OCI-LY1 (cell line): Measurements from ENCODE around the gene TLE4.

ENCODE experiments used
- H2AFZ ChIP-seq: fragments of 200-600 bp; sonication (generic), shearing (Covaris generic); 2 replicates; pipeline ENCODE4 v1.6.0; 2014; ENCODE audit warnings: antibody characterized with exemption, mild to moderate bottlenecking, low read length
- H3F3A ChIP-seq: fragments of 200-600 bp; sonication (generic), shearing (Covaris generic); 2 replicates; pipeline ENCODE4 v1.6.0; 2014; ENCODE audit warnings: mild to moderate bottlenecking, antibody characterized with exemption, low read length, moderate library complexity; ENCODE audit not compliant: insufficient read depth
- H3K27ac ChIP-seq: fragments of 200-600 bp; sonication (generic); 2 replicates; pipeline ENCODE4 v1.5.1; 2014; ENCODE audit warnings: low read length, mixed run types, mild to moderate bottlenecking, low read depth; ENCODE audit not compliant: poor library complexity, severe bottlenecking
- H3K27me3 ChIP-seq: fragments of 200-600 bp; sonication (generic); 2 replicates; pipeline ENCODE4 v1.6.0; 2014; ENCODE audit warnings: antibody characterized with exemption, mild to moderate bottlenecking, low read length, moderate library complexity; ENCODE audit not compliant: insufficient read depth
- H3K36me3 ChIP-seq: fragments of 200-600 bp; sonication (generic); 2 replicates; pipeline ENCODE4 v1.6.1; 2014; ENCODE audit warnings: mild to moderate bottlenecking, antibody characterized with exemption, low read length, moderate library complexity, mixed read lengths; ENCODE audit not compliant: insufficient read depth
- H3K4me1 ChIP-seq: fragments of 200-600 bp; sonication (generic); 2 replicates; pipeline ENCODE4 v1.5.1; 2014; ENCODE audit warnings: mild to moderate bottlenecking, low read length, moderate library complexity; ENCODE audit not compliant: insufficient read depth, severe bottlenecking
- H3K4me2 ChIP-seq: fragments of 200-600 bp; sonication (generic), shearing (Covaris generic); 2 replicates; pipeline ENCODE4 v1.6.1; 2014; ENCODE audit warnings: low read length
- H3K4me3 ChIP-seq: fragments of 200-600 bp; sonication (generic); 2 replicates; pipeline ENCODE4 v1.5.1; 2014; ENCODE audit warnings: low read length, low read depth, mild to moderate bottlenecking, mixed read lengths; ENCODE audit not compliant: poor library complexity, severe bottlenecking
- H3K79me2 ChIP-seq: fragments of 200-600 bp; shearing (Covaris generic); 2 replicates; pipeline ENCODE4 v1.6.1; 2016; ENCODE audit warnings: mixed run types, low read length, mixed read lengths; ENCODE audit not compliant: insufficient read depth
- H3K9ac ChIP-seq: fragments of 200-600 bp; sonication (generic), shearing (Covaris generic); 2 replicates; pipeline ENCODE4 v1.6.1; 2014; ENCODE audit warnings: mild to moderate bottlenecking, low read length, mixed read lengths
- H3K9me2 ChIP-seq: fragments of 200-600 bp; sonication (generic), shearing (Covaris generic); 2 replicates; pipeline ENCODE4 v1.6.1; 2014; ENCODE audit warnings: low read depth, mild to moderate bottlenecking, low read length, mixed read lengths
- H3K9me3 ChIP-seq: fragments of 200-600 bp; shearing (Covaris generic); 2 replicates; pipeline ENCODE4 v1.6.1; 2014; ENCODE audit warnings: low read length, mixed read lengths
- H4K20me1 ChIP-seq: fragments of 200-600 bp; sonication (generic), shearing (Covaris generic); 2 replicates; pipeline ENCODE4 v1.6.0; 2016; ENCODE audit warnings: mild to moderate bottlenecking, low read length; ENCODE audit not compliant: insufficient read depth
- EZH2 ChIP-seq: fragments of 200-600 bp; sonication (generic), shearing (Covaris generic); IDR thresholded peaks from 2 replicates; pipeline ENCODE4 v1.8.0; 2017; ENCODE audit warnings: borderline replicate concordance, mixed run types, mild to moderate bottlenecking, antibody characterized with exemption, low read length, moderate library complexity, mixed read lengths
- TF ChIP-seq, protein P1 (sequence below): fragments of 200-600 bp; sonication (generic), shearing (Covaris generic); IDR thresholded peaks from 2 replicates; pipeline ENCODE4 v1.5.1; 2017; ENCODE audit warnings: mild to moderate bottlenecking, antibody characterized with exemption, low read length, moderate library complexity, mixed read lengths

TLE4 gene

DNA sequence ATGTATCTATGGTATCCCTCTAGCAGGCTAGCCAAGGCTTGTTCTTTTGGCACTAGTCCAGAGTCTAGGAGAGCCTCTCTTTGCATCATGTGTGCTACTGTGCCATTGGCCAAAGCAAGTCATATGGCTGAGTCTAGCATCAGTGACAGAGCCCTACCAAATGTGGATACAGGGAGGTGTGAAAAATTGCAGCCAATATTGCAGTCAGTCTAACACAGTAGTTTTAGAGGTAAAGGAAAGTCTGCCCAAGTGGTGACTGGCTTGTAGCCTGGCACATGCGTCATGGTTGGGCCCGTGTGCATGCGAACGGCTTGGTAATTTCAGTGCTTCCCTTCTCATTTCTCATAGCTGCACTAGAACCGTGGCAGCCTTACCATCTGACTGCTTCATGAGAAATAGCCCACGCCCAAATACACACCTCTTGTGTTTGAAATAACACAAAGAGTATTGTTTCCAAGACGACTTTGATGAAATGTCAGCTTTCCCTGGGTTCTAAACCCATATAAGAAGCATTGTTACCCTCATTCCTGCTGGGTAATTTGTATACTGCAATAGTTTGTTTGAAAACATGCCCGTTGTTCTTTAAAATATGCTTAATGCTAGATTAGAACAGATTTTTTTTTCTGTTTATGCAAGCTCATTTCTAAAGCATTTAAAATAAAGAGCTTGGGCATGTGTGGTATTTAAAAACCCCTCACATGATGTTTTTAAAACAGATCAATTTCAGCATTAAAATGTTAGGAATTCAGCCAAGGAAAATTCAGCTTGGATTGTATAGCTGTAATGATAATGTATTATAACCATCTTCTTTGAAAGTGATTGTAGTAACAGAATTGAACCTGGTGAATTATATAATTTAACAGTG lies 113.2 kb downstream of the TLE4 start:
- Histone ChIP-seq H3K36me3 (no peaks in the 10 kb centered on the region), H3K9me3 (no peaks in the 10 kb centered on the region), H3F3A (no peaks in the 10 kb centered on the region), H4K20me1 (no peaks in the 10 kb centered on the region), H3K9me2 (no peaks in the 10 kb centered on the region), H3K27ac (no peak overlapping the region), H3K4me3 (no peak overlapping the region), H3K4me1 (no peaks in the 10 kb centered on the region), H3K9ac (no peak overlapping the region), H3K79me2 (no peaks in the 10 kb centered on the region), H2AFZ (no peak overlapping the region), H3K27me3 (no peaks in the 10 kb centered on the region), H3K4me2 (no peak overlapping the region)
- TF ChIP-seq EZH2: no peak
- TF ChIP-seq, protein P1, sequence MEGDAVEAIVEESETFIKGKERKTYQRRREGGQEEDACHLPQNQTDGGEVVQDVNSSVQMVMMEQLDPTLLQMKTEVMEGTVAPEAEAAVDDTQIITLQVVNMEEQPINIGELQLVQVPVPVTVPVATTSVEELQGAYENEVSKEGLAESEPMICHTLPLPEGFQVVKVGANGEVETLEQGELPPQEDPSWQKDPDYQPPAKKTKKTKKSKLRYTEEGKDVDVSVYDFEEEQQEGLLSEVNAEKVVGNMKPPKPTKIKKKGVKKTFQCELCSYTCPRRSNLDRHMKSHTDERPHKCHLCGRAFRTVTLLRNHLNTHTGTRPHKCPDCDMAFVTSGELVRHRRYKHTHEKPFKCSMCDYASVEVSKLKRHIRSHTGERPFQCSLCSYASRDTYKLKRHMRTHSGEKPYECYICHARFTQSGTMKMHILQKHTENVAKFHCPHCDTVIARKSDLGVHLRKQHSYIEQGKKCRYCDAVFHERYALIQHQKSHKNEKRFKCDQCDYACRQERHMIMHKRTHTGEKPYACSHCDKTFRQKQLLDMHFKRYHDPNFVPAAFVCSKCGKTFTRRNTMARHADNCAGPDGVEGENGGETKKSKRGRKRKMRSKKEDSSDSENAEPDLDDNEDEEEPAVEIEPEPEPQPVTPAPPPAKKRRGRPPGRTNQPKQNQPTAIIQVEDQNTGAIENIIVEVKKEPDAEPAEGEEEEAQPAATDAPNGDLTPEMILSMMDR: no peak

DNA sequence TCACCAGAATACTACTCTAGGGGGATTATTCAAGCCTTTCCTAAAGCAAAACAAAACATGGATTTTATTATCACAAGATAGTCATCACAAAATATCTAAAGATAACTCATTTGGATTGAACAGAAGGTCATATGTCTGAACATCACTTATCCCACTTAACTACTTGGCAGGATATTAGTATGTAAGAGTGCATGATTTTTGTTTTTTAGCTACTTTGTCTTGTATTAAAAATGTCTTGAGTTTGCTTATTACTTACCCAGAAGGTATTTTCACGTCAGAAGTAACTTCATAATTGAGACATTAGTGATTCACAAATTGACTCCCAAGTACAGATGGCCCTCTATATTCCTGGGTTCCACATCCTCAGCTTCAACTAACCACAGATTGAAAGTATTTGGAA lies 113.8 kb downstream of the TLE4 start:
- TF ChIP-seq, protein P1: no peak
- no peak for TF ChIP-seq EZH2
- Histone ChIP-seq H3K9me2 (no peaks in the 10 kb centered on the region), H3F3A (no peaks in the 10 kb centered on the region), H3K27ac (no peak overlapping the region), H3K36me3 (no peaks in the 10 kb centered on the region), H3K9ac (no peak overlapping the region), H3K79me2 (no peaks in the 10 kb centered on the region), H2AFZ (no peak overlapping the region), H3K27me3 (no peaks in the 10 kb centered on the region), H3K4me2 (no peak overlapping the region), H3K4me1 (no peaks in the 10 kb centered on the region), H4K20me1 (no peaks in the 10 kb centered on the region), H3K4me3 (no peak overlapping the region), H3K9me3 (no peaks in the 10 kb centered on the region)

DNA sequence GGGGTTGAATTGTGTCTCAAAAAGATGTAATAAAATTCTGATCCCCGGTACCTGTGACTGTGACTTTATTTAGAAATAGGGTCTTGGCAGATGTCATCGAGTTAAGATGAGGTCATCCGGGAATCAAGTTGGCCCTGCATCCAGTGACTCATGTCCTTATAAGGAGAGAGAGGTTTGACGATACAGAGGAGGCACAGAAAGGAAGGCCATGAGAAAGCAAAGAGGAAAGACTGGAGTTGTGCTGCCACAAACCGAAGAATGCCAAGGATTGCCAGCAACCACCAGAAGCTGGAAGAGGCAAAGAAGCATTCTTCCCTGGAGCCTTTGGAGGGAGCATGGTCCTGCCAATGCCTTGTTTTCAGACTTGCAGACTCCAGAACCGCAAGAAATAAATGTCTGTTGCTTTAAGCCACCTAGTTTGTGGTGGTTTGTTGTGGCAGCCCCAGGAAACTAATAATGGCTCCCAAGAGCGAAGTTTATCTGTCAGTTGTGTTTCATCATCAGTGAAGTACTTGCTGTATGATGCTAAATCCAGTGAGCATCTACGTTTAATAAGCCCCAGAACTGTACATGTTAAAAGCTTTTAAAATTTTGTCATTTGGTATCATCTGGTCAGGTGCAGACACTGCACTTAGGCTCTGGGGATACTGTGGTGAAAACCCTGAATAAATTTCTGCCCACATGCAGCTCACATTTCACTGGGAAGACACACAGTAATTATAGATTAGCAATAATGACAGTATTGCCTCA lies 114.8 kb downstream of the TLE4 start:
- H3K4me3 ChIP-seq: no peak overlapping the region
- no peaks in the 10 kb centered on the region for H3K27me3 ChIP-seq
- no peak overlapping the region for H2AFZ ChIP-seq
- no peaks in the 10 kb centered on the region for H4K20me1 ChIP-seq
- no peaks in the 10 kb centered on the region for H3K79me2 ChIP-seq
- H3K36me3 ChIP-seq: no peaks in the 10 kb centered on the region
- no peaks in the 10 kb centered on the region for H3K4me1 ChIP-seq
- no peaks in the 10 kb centered on the region for H3K9me2 ChIP-seq
- no peaks in the 10 kb centered on the region for H3F3A ChIP-seq
- no peaks in the 10 kb centered on the region for H3K9me3 ChIP-seq
- H3K4me2 ChIP-seq: no peak overlapping the region
- H3K27ac ChIP-seq: no peak overlapping the region
- H3K9ac ChIP-seq: no peak overlapping the region
- TF ChIP-seq, protein P1: no peak
- TF ChIP-seq EZH2: no peak
